Adipocyte (in vitro differentiated cells): ENCODE results near the gene SLC35A3.

Experiments used
- DNase-seq: peaks from one replicate; pipeline ENCODE4 v3.0.0-alpha.2; 2015; ENCODE audit warnings: low read depth
- H3K27me3 ChIP-seq: replicated peaks from 2 replicates; pipeline ENCODE4 v1.7.0; 2013; ENCODE audit warnings: mild to moderate bottlenecking, low read length, moderate library complexity; ENCODE audit not compliant: control insufficient read depth, insufficient read depth
- H3K36me3 ChIP-seq: 2 replicates; pipeline ENCODE4 v1.7.0; 2013; ENCODE audit warnings: low read length, mild to moderate bottlenecking, moderate library complexity; ENCODE audit not compliant: control insufficient read depth, insufficient read depth, severe bottlenecking
- H3K4me1 ChIP-seq: 2 replicates; pipeline ENCODE4 v1.7.0; 2013; ENCODE audit warnings: mild to moderate bottlenecking, low read length, moderate library complexity; ENCODE audit not compliant: control insufficient read depth, insufficient read depth
- H3K4me3 ChIP-seq: 2 replicates; pipeline ENCODE4 v1.7.0; 2013; ENCODE audit warnings: mild to moderate bottlenecking, low read length, moderate library complexity
- H3K9ac ChIP-seq: 2 replicates; pipeline ENCODE4 v1.7.0; 2013; ENCODE audit warnings: mild to moderate bottlenecking, low read length, moderate library complexity
- H3K9me3 ChIP-seq: 2 replicates; pipeline ENCODE4 v1.7.0; 2013; ENCODE audit warnings: mild to moderate bottlenecking, low read length, moderate library complexity; ENCODE audit not compliant: control insufficient read depth

Gene SLC35A3

GRCh38 chr1:99996951-99997350 is 27.2 kb downstream of the SLC35A3 start:
- H3K4me3 ChIP-seq, result no peak overlapping the region
- peaks cover 23% of the 10 kb centered on the region for H3K36me3 ChIP-seq
- H3K9ac ChIP-seq, result no peak overlapping the region
- no peak for DNase-seq
- peaks cover 8% of the 10 kb centered on the region for H3K9me3 ChIP-seq
- no peaks in the 10 kb centered on the region for H3K4me1 ChIP-seq
- H3K27me3 ChIP-seq, result no peaks in the 10 kb centered on the region

- no peak for DNase-seq
- Histone ChIP-seq H3K4me1 (no peaks in the 10 kb centered on the region), H3K4me3 (no peak overlapping the region), H3K36me3 (peaks cover 5% of the 10 kb centered on the region), H3K9ac (no peak overlapping the region), H3K27me3 (no peaks in the 10 kb centered on the region), H3K9me3 (no peaks in the 10 kb centered on the region)
These were observed 31.7 kb downstream of the SLC35A3 start for GRCh38 chr1:100001462-100001861.

- no peaks in the 10 kb centered on the region for H3K36me3 ChIP-seq
- no peaks in the 10 kb centered on the region for H3K27me3 ChIP-seq
- no peak for DNase-seq
- no peak overlapping the region for H3K9ac ChIP-seq
- no peaks in the 10 kb centered on the region for H3K9me3 ChIP-seq
- no peak overlapping the region for H3K4me3 ChIP-seq
- H3K4me1 ChIP-seq, result peaks cover 7% of the 10 kb centered on the region
These were observed 35.6 kb downstream of the SLC35A3 start for GRCh38 chr1:100005424-100005823.

- Histone ChIP-seq H3K9me3 (no peaks in the 10 kb centered on the region), H3K4me3 (no peak overlapping the region), H3K4me1 (peaks cover 7% of the 10 kb centered on the region), H3K27me3 (no peaks in the 10 kb centered on the region), H3K36me3 (no peaks in the 10 kb centered on the region), H3K9ac (no peak overlapping the region)
- DNase-seq, result peak; percentile 5
These were observed 36.9 kb downstream of the SLC35A3 start for GRCh38 chr1:100006688-100007087.

GRCh38 chr1:100009458-100009857 is 39.7 kb downstream of the SLC35A3 start:
- peak; percentile 25 for DNase-seq
- H3K4me1 ChIP-seq, result peaks cover 7% of the 10 kb centered on the region
- no peak overlapping the region for H3K9ac ChIP-seq
- H3K4me3 ChIP-seq, result no peak overlapping the region
- no peaks in the 10 kb centered on the region for H3K9me3 ChIP-seq
- no peaks in the 10 kb centered on the region for H3K27me3 ChIP-seq
- H3K36me3 ChIP-seq, result peaks cover 13% of the 10 kb centered on the region

- H3K9me3 ChIP-seq, result no peaks in the 10 kb centered on the region
These were observed 41.0 kb downstream of the SLC35A3 start for GRCh38 chr1:100010804-100011203.

GRCh38 chr1:100019220-100019619 is 49.4 kb downstream of the SLC35A3 start:
- peaks cover 19% of the 10 kb centered on the region for H3K36me3 ChIP-seq
- no peaks in the 10 kb centered on the region for H3K4me1 ChIP-seq
- H3K9ac ChIP-seq, result no peak overlapping the region
- no peaks in the 10 kb centered on the region for H3K27me3 ChIP-seq
- no peak for DNase-seq
- no peak overlapping the region for H3K4me3 ChIP-seq
- no peaks in the 10 kb centered on the region for H3K9me3 ChIP-seq

More at GRCh38 chr1:100010804-100011203, 41.0 kb downstream of the SLC35A3 start:
- Histone ChIP-seq H3K27me3 (no peaks in the 10 kb centered on the region), H3K4me3 (no peak overlapping the region), H3K36me3 (peaks cover 19% of the 10 kb centered on the region), H3K4me1 (peaks cover 7% of the 10 kb centered on the region), H3K9ac (no peak overlapping the region)
- no peak for DNase-seq

- DNase-seq, result no peak
- no peak overlapping the region for H3K9ac ChIP-seq
- H3K9me3 ChIP-seq, result no peaks in the 10 kb centered on the region
- H3K4me1 ChIP-seq, result no peaks in the 10 kb centered on the region
- no peaks in the 10 kb centered on the region for H3K27me3 ChIP-seq
- H3K36me3 ChIP-seq, result peaks cover 11% of the 10 kb centered on the region
- H3K4me3 ChIP-seq, result no peak overlapping the region
These were observed 53.7 kb downstream of the SLC35A3 start for GRCh38 chr1:100023482-100023881.

GRCh38 chr1:100027212-100027611 is 57.4 kb downstream of the SLC35A3 start:
- H3K9me3 ChIP-seq, result no peaks in the 10 kb centered on the region
- no peak for DNase-seq
- H3K4me1 ChIP-seq, result no peaks in the 10 kb centered on the region
- H3K36me3 ChIP-seq, result peaks cover 4% of the 10 kb centered on the region
- no peak overlapping the region for H3K9ac ChIP-seq
- no peaks in the 10 kb centered on the region for H3K27me3 ChIP-seq
- no peak overlapping the region for H3K4me3 ChIP-seq

GRCh38 chr1:100028765-100029164 is 59.0 kb downstream of the SLC35A3 start:
- Histone ChIP-seq H3K27me3 (no peaks in the 10 kb centered on the region), H3K9me3 (no peaks in the 10 kb centered on the region), H3K9ac (no peak overlapping the region), H3K4me3 (no peak overlapping the region), H3K4me1 (no peaks in the 10 kb centered on the region), H3K36me3 (no peaks in the 10 kb centered on the region)
- no peak for DNase-seq

GRCh38 chr1:100034470-100034869 is 64.7 kb downstream of the SLC35A3 start:
- Histone ChIP-seq H3K4me1 (peaks cover 13% of the 10 kb centered on the region), H3K9ac (no peak overlapping the region), H3K27me3 (no peaks in the 10 kb centered on the region), H3K4me3 (no peak overlapping the region), H3K36me3 (no peaks in the 10 kb centered on the region), H3K9me3 (no peaks in the 10 kb centered on the region)
- DNase-seq, result peak; percentile 52

GRCh38 chr1:100035214-100035613 is 65.4 kb downstream of the SLC35A3 start:
- no peaks in the 10 kb centered on the region for H3K27me3 ChIP-seq
- no peaks in the 10 kb centered on the region for H3K9me3 ChIP-seq
- no peaks in the 10 kb centered on the region for H3K36me3 ChIP-seq
- peaks cover 19% of the 10 kb centered on the region for H3K4me1 ChIP-seq
- DNase-seq, result no peak
- no peak overlapping the region for H3K9ac ChIP-seq
- no peak overlapping the region for H3K4me3 ChIP-seq
